DND-41 (cell line): ENCODE data around the gene SERINC5.

ENCODE experiments used
- ATAC-seq: fragments of 200-7000 bp; cut with Tn5 transposase; 3 replicates; pipeline ENCODE4 v1.9.1; 2021; ENCODE audit warnings: low read depth; ENCODE audit not compliant: insufficient read depth
- DNase-seq: peaks from one replicate; pipeline ENCODE4 v3.0.0-alpha.2; 2020
- H2AFZ ChIP-seq: 2 replicates; pipeline ENCODE4 v1.6.0; 2012; ENCODE audit warnings: low read depth, low read length
- H3K27ac ChIP-seq: 2 replicates; pipeline ENCODE4 v1.5.1; 2012; ENCODE audit warnings: low read length, inconsistent platforms
- H3K27me3 ChIP-seq: fragments of 200-600 bp; sonication (generic); 2 replicates; pipeline ENCODE4 v1.6.0; 2012; ENCODE audit warnings: low read length, mild to moderate bottlenecking, inconsistent platforms; ENCODE audit not compliant: insufficient read depth, poor library complexity
- H3K36me3 ChIP-seq: 2 replicates; pipeline ENCODE4 v1.5.1; 2012; ENCODE audit warnings: low read length, inconsistent platforms; ENCODE audit not compliant: insufficient read depth
- H3K4me1 ChIP-seq: 2 replicates; pipeline ENCODE4 v1.5.1; 2012; ENCODE audit warnings: mild to moderate bottlenecking, low read length; ENCODE audit not compliant: insufficient read depth
- H3K4me2 ChIP-seq: 2 replicates; pipeline ENCODE4 v1.6.0; 2012; ENCODE audit warnings: mild to moderate bottlenecking, moderate library complexity, low read length, inconsistent platforms; ENCODE audit not compliant: insufficient read depth
- H3K4me3 ChIP-seq, 2 experiments: fragments of 200-600 bp in 1 of 2; shearing (Covaris generic) in 1 of 2; 2 replicates each; pipeline ENCODE4 v1.5.1; 2012 to 2016; ENCODE audit warnings: inconsistent platforms in 2 of 2, low read length in 2 of 2, mild to moderate bottlenecking in 2 of 2, low read depth in 1 of 2, moderate library complexity in 1 of 2
- H3K79me2 ChIP-seq: 2 replicates; pipeline ENCODE4 v1.6.0; 2012; ENCODE audit warnings: low read length, inconsistent platforms; ENCODE audit not compliant: insufficient read depth
- H3K9ac ChIP-seq: 2 replicates; pipeline ENCODE4 v1.6.0; 2012; ENCODE audit warnings: low read depth, mild to moderate bottlenecking, inconsistent platforms, low read length, moderate library complexity
- H3K9me3 ChIP-seq: 2 replicates; pipeline ENCODE4 v1.5.1; 2012; ENCODE audit warnings: low read length, moderate library complexity, mild to moderate bottlenecking, inconsistent platforms; ENCODE audit not compliant: insufficient read depth, severe bottlenecking
- H4K20me1 ChIP-seq: 2 replicates; pipeline ENCODE4 v1.6.0; 2012; ENCODE audit warnings: low read length; ENCODE audit not compliant: insufficient read depth
- EZH2 ChIP-seq: IDR thresholded peaks from 3 replicates; pipeline ENCODE4 v1.6.1; 2012; ENCODE audit warnings: borderline replicate concordance, low read depth, mild to moderate bottlenecking, moderate library complexity, low read length, inconsistent platforms; ENCODE audit not compliant: severe bottlenecking
- TF ChIP-seq, protein P1 (sequence below): IDR thresholded peaks from 2 replicates; pipeline ENCODE4 v1.5.1; 2012; ENCODE audit warnings: borderline replicate concordance, low read length, moderate library complexity, mild to moderate bottlenecking; ENCODE audit not compliant: poor library complexity, severe bottlenecking; ENCODE audit errors: extremely low read depth

SERINC5 gene

DNA sequence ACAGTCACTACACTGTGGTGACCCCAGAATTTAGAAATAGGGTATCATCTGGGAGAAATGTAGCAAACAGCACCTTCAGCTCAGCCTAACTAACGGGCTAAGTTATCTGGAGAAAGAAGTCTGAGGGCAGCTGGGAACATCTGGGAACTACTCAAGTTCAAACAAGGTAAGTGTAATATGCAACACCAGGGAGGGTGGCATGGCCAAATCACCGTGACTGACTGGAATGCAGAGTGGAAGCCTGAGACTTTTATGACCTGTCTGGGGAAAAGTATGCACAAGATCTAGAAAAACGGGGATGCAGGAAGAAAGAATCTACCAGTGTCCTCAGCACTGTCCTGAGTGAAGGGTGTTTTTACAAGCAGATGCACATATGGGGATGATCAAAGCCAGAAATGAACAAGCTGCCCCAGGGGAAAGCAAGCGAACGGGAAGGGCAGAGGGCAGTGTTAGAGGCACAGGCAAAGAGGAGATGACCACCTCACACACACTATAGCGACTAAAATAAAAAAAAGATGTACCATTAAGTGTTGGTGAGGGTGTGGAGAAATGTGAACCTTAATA, 59.9 kb downstream of the SERINC5 start:
- H3K9ac ChIP-seq, result no peak overlapping the region
- H3K79me2 ChIP-seq, result peaks cover 85% of the 10 kb centered on the region
- H4K20me1 ChIP-seq, result no peaks in the 10 kb centered on the region
- DNase-seq, result no peak
- TF ChIP-seq, protein P1, sequence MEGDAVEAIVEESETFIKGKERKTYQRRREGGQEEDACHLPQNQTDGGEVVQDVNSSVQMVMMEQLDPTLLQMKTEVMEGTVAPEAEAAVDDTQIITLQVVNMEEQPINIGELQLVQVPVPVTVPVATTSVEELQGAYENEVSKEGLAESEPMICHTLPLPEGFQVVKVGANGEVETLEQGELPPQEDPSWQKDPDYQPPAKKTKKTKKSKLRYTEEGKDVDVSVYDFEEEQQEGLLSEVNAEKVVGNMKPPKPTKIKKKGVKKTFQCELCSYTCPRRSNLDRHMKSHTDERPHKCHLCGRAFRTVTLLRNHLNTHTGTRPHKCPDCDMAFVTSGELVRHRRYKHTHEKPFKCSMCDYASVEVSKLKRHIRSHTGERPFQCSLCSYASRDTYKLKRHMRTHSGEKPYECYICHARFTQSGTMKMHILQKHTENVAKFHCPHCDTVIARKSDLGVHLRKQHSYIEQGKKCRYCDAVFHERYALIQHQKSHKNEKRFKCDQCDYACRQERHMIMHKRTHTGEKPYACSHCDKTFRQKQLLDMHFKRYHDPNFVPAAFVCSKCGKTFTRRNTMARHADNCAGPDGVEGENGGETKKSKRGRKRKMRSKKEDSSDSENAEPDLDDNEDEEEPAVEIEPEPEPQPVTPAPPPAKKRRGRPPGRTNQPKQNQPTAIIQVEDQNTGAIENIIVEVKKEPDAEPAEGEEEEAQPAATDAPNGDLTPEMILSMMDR, result no peak
- TF ChIP-seq EZH2, result no peak
- peaks cover 64% of the 10 kb centered on the region for H3K4me1 ChIP-seq
- H3K9me3 ChIP-seq, result no peaks in the 10 kb centered on the region
- no peak overlapping the region for H3K4me2 ChIP-seq
- no peak overlapping the region for H3K4me3 ChIP-seq
- H3K27ac ChIP-seq, result peak overlapping the region; percentile 65
- H2AFZ ChIP-seq, result no peak overlapping the region
- no peaks in the 10 kb centered on the region for H3K27me3 ChIP-seq
- no peak for ATAC-seq
- peaks cover 32% of the 10 kb centered on the region for H3K36me3 ChIP-seq

DNA sequence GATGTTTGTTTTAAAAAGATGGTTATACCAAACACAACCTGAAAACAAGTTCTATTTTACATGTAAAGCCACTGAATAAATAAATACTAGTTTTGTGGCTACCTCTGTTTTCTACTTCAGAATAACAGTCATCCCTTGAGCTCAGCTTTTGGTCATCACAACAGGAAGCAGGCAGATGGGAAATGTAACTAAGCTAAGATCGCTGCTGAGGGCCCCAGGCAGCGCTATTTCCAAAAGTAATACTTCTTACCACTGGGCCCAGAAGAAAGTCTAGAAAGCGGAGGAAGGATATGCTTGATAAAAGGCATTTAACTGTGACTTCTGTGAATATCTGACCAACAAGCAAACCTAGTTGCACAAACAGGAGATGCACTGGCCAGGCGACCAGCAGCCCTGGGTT, 61.4 kb downstream of the SERINC5 start:
- Histone ChIP-seq H3K4me3 (no peak overlapping the region), H3K4me1 (peaks cover 78% of the 10 kb centered on the region), H3K4me2 (no peak overlapping the region), H2AFZ (no peak overlapping the region), H3K9ac (0 out of 2 replicates have a peak overlapping the region, but pooled peaks have one; percentile 37), H3K36me3 (peaks cover 21% of the 10 kb centered on the region), H3K27me3 (no peaks in the 10 kb centered on the region), H3K9me3 (no peaks in the 10 kb centered on the region), H4K20me1 (no peaks in the 10 kb centered on the region), H3K27ac (peak overlapping the region; percentile 86), H3K79me2 (peaks cover 88% of the 10 kb centered on the region)
- no peak for ATAC-seq
- TF ChIP-seq, protein P1, result no peak
- no peak for TF ChIP-seq EZH2
- no peak for DNase-seq

DNA sequence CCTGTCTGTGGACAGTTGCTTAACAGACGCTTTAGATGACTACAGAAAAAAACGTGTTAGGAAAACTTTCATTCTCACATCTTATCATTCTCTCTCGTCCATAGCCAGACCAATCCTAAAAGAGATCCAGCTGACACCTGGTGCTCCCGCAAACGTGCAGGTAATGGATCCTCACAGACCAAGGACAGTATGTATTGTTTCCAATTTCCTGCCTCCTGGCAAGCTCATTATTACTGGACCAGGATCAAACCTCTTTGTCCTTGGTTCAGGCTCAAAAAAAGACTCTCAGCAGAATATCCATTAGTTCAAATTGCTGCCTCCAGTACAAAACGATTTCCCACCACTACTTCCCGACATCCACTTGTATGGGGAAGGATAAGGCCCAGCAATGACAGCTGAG, 62.4 kb downstream of the SERINC5 start:
- peaks cover 88% of the 10 kb centered on the region for H3K79me2 ChIP-seq
- peak overlapping the region; percentile 86 for H3K27ac ChIP-seq
- H3K27me3 ChIP-seq, result no peaks in the 10 kb centered on the region
- DNase-seq, result no peak
- no peak for ATAC-seq
- peak overlapping the region; percentile 32; the same call in 1 of the 2 replicates for H3K4me2 ChIP-seq
- 0 out of 2 replicates have a peak overlapping the region, but pooled peaks have one; percentile 37 for H3K9ac ChIP-seq
- peaks cover 88% of the 10 kb centered on the region for H3K4me1 ChIP-seq
- peaks cover 11% of the 10 kb centered on the region for H3K36me3 ChIP-seq
- H3K9me3 ChIP-seq, result no peaks in the 10 kb centered on the region
- H3K4me3 ChIP-seq, result no peak overlapping the region
- H4K20me1 ChIP-seq, result no peaks in the 10 kb centered on the region
- no peak overlapping the region for H2AFZ ChIP-seq
- TF ChIP-seq, protein P1, result no peak
- no peak for TF ChIP-seq EZH2
